HG02642 (cell line): ENCODE data around the gene PODN.

ENCODE experiments used
- ATAC-seq: cut with Tn5 transposase; IDR thresholded peaks from one replicate; pipeline ENCODE4 v1.9.1; 2021; ENCODE audit warnings: mild to moderate bottlenecking; ENCODE audit not compliant: unreplicated experiment, poor library complexity

PODN gene

GRCh38 chr1:53086491-53087070, 24.6 kb downstream of the PODN start:
- no peak for ATAC-seq

DNA sequence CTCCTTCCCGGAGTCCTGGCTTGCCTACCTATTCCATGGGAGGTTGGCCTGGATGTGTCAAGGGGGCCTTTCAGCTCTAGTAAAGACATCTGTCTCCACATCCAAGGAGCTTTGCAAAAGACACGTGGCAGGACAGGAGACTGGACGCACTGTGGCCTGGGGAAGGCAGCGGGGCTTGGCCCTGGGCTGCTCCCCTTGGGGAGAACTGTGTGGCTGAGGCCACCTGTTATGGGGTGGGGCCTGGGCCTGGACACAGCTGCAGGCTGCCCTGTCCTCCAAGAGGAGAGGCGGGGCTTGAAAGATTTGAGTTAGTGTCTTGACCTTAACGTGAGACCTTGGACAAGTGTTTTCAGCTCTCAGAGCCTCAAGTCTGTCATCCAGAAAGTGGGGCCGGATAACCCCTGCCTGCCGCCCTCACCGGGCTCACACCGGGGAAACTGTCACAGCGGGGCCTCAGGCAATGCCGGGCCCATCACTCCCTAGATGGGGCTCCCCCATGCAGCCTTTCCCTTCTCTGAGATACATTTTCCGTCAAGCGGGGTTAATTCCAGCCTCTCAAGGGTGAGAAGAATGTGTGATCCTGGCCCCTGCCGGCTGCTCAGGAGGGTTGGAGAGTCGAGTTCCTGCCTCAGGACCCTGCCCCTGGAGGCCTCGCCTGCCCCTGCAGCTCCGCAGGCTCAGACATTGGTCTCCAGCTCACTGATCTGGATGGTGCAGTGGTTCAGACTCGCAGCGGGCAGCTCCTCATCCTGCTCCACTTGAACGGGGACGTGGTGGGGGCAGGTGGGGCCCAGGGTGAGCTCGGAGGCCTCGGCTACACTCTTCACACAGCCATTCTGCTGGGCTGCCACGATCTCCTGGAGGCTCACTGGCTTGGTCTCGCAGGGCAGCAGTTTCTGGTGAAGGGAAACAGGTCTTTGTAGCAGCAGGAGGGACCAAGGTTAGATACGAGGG, 25.6 kb downstream of the PODN start:
- no peak for ATAC-seq

GRCh38 chr1:53088616-53089300, 26.7 kb downstream of the PODN start:
- no peak for ATAC-seq

DNA sequence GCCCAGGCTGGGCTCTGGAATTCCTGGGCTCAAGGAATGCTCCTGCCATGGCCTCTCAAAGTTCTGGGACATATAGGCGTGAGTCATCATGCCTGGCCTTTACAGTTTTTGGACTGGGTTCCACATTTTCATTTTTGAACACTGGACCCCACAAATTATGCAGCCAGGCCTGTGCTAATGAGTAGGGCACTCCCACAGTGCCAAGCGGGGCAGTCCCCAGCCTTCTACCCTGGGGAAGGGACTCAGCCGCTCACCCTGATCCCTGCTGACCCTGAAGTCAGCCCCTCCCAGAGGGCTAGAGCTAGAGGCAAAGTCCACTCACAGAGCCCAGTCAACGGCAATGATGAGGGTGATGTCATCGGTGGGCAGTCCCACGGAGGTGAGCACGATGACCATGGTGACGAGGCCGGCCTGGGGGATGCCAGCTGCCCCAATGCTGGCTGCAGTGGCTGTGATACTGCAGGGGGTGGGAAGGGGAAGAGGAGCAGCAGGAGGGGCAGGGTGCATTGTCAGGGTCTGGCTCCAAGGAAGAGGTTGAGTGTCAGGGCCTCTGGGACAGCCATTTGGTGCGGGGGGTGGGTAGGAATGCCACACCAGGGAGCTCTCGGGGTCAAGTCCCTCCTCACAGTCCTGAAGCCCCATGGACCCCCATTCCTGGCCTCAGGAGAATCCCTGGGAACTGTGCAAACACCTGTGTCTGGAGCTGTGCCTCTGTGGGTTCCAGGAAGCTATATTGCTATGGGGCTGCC, 27.6 kb downstream of the PODN start:
- ATAC-seq = no peak

DNA sequence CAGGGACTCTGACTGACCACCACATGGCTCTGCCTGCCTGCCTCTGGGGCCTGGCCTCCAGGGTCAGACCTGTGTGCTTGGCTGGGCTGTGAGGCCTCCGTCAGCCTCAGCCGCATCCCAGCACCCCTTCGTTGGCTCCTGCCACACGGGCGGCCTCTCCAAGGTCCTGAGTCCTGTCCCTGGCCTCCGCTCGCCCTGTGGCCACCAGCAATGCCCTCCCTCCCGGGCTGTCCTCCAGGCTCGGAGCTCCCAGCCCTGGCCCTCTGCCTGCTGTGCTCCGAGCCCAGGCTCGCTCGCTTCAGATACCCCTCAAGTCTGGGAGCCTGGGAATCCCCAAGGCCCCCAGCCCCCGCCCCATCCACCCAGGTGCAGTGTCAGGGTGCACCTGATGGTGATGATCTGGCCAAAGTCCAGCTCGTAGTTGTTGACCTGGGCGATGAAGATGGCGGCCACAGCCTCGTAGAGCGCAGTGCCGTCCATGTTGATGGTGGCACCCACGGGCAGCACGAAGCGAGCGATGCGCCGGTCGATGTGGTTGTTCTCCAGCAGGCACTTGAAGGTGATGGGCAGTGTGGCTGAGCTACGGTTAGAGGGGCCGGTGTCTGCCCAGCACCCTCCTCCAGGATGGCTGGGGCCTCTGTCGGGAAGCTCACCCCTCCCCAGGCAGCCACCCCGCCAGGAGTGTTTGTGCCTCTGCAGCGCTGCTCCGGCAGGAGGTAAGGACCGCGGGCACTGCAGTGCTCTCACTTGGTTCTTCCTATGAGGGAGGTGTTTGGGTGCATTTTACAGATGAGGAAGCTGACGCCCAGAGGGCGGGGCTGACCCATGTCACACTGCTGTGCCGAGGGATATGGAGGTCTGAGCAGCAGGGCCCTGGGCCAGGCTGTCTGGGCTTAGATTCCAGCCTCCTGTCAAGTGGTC, 28.5 kb downstream of the PODN start:
- ATAC-seq = no peak

DNA sequence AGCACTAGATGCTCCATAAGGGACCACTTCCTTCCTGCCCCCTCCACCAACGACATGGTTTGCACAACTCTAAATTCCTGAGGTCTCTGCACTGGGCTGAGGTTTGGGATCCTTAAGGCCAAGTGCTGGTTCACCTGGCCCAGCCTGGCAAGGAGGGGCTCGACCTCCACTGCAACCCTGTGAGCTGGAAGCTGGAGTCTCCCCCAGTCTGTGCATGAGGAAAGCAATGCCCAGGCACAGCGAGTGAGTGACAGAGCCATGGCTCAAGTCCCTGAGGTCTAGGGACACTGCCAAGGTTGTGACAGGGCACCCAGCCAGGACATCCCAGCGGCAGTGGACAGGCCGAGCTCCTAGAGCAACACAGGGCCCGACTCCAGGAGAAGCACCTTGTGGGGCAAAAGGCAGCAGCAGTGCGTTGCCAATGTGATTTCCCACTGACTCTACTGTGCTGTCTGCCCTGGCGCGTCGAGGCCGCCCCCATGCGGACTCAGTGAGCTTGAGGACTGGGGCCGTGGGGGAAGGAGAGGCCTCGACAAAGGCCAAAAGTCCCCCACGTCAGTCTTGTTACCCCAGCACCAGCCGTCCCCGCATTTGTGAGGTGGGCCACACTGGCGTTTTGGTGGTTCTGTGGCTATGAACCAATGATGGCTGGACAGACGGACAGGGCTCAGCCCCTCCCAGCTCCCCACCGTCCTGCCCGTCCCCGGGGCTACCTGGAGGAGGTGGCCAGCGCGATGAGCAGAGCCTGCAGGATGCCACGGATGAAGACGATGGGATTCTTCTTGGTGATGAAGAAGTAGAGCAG, 30.0 kb downstream of the PODN start:
- ATAC-seq = no peak

GRCh38 chr1:53092659-53093450, 30.8 kb downstream of the PODN start:
- ATAC-seq = no peak

GRCh38 chr1:53093451-53093754, 31.4 kb downstream of the PODN start:
- ATAC-seq = no peak

GRCh38 chr1:53093778-53094532, 31.9 kb downstream of the PODN start:
- no peak for ATAC-seq

DNA sequence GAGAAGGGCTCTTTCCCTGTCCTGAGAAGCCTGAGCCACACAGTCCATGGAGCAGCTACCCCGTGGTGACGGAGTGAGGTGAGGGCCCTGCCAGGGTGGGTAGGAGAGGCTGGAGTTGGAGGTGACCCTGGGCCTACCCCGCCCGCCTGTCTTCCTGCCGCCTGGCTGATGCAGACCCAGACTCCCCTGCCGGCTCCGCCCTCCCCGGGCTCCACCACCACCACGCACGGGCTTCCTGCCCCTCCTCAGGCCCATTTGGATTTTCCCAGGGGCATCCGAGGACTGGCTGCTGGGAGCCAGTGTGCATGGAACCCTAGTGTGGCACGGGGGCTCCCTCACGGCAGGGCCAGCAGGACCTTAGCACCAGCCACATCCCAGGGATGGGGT, 32.5 kb downstream of the PODN start:
- no peak for ATAC-seq

DNA sequence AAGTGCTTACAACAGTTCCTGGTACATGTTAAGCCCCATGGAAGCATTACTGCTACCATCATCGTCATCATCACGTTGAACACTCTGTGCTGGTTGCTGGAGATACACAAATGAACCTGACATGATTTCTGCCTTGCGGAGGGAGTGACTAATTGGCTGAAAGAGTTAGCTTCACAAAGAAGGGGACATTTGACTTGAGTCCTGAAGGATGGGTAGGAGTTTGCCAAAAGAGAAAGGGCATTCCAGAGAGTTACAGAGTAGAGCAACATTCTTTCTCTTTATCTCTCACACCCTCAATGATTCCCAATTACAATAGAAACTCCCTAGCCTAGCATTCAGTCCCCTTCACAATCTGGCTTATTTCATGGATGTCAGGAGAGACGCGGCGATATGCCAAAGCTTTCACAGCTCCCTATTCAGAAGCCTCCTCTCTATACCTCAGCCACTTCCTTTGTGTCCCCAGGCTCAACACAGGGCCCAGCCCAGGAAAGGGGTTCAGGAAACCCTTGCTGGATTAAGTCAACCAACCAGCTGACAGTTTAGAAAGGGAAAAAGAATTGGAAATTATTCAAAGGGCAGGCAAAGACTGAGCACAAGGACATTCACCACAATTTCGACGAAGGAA, 42.4 kb downstream of the PODN start:
- no peak for ATAC-seq

DNA sequence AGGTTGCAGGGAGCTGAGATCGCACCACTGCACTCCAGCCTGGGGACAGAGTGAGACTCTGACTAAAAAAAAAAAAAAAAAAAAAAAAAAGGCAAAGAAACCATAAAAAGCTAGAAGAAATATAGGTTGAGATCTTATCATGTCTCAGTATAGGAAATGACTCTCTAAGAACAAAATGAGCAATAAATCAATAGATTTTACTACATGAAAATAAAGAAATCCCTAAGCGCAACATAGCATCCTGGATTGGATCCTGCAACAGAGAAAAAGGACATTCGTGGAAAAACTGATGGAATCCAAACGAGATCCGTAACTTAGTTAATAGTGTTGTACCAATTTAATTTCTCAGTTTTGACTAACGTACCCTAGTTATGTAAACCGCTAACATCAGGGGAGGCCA, 45.1 kb downstream of the PODN start:
- no peak for ATAC-seq

DNA sequence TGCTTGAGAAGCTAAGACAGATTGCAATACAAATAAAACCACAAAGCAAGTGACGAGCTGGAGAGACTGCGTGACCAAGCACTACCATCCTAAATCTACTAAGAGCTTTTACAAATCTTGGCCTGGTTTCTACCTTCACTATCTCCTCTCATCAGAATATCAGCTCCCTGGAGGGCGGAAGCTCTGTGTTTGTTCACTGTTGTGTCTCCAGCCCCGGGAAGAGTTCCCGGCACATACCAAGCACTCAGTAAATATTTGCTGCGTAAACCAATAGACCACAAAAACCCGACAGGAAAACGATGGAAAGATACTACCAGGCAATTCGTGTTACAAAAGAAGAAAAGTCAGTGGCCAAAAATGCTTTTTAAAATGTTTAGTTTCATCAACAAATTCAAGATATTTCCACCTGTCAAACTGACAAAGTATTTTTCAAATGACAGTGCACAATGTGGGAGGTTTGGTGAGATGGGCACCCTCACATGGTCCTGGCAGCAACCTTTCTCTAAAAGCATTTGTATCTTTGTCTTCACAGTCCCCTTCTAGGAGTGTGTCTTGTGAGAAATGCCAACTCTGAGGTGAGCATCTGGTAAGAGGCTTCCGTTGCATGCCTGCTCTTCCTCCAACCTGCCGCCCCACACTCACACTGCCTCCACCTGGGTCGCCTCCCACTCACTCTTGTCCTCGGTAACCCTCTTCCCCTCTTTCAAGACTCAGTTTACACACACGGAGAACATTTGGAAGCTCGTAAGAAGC, 45.7 kb downstream of the PODN start:
- ATAC-seq = no peak

GRCh38 chr1:53108646-53109580, 46.9 kb downstream of the PODN start:
- no peak for ATAC-seq

- no peak for ATAC-seq
These were observed 48.5 kb downstream of the PODN start for GRCh38 chr1:53110370-53111072.
